Sigmoid colon (tissue), 7 donors: ENCODE measurements around the gene EIF4A2. TPM values are rescaled to one million over a fixed set of nuclear protein-coding genes. Genes with fewer than 3 reads are reported as not detected.

Experiments used
- DNase-seq: peaks from one replicate; pipeline ENCODE4 v3.0.0-alpha.2; 2019
- H3K27ac ChIP-seq, 4 donors: fragments of 200-600 bp; sonication (generic); one replicate each; pipeline ENCODE4 v1.5.1; 2016 to 2019; ENCODE audit warnings: mild to moderate bottlenecking in 1 of 4
- H3K27me3 ChIP-seq, 3 donors: fragments of 200-600 bp; sonication (generic); one replicate each; pipeline ENCODE4 v1.5.1; 2019; ENCODE audit warnings: mild to moderate bottlenecking in 1 of 3
- H3K36me3 ChIP-seq, 4 donors: fragments of 200-600 bp; sonication (generic); one replicate each; pipeline ENCODE4 v1.5.1; 2016 to 2019
- H3K4me1 ChIP-seq, 4 donors: fragments of 200-600 bp; sonication (generic); one replicate each; pipeline ENCODE4 v1.5.1; 2017 to 2019
- H3K4me3 ChIP-seq, 4 donors: fragments of 200-600 bp; sonication (generic); one replicate each; pipeline ENCODE4 v1.5.1; 2017 to 2019; ENCODE audit warnings: mild to moderate bottlenecking in 2 of 4, moderate library complexity in 1 of 4
- H3K9me3 ChIP-seq, 4 donors: fragments of 200-600 bp in 3 of 4; sonication (generic) in 3 of 4; one replicate each; pipeline versions ENCODE4 v1.5.1 to v1.6.1; 2013 to 2019
- CTCF ChIP-seq, 4 experiments: fragments of 450-650 bp in 3 of 4; fragments of 200-600 bp in 1 of 4; IDR thresholded peaks; one replicate each; pipeline ENCODE4 v1.5.1; 2016 to 2019; ENCODE audit warnings: antibody characterized with exemption in 4 of 4, mild to moderate bottlenecking in 3 of 4, moderate library complexity in 2 of 4
- EP300 ChIP-seq, 4 donors: sonication (generic); formaldehyde crosslinking; IDR thresholded peaks; one replicate each; pipeline ENCODE4 v1.6.1; 2017; ENCODE audit warnings: antibody characterized with exemption in 4 of 4
- POLR2A ChIP-seq, 2 donors: fragments of 450-650 bp; IDR thresholded peaks; one replicate each; pipeline ENCODE4 v1.6.1; 2016; ENCODE audit warnings: antibody characterized with exemption in 2 of 2, mild to moderate bottlenecking in 2 of 2, moderate library complexity in 2 of 2
- POLR2AphosphoS5 ChIP-seq, 4 donors: sonication (generic); formaldehyde crosslinking; IDR thresholded peaks; one replicate each; pipeline ENCODE4 v1.6.1; 2017; ENCODE audit warnings: antibody characterized with exemption in 4 of 4
- WGBS, 2 donors: extraction: QIAGEN DNeasy Blood & Tissue Kit; methylation state at CpG; one replicate each; pipeline ENCODE4 v1.1.7; 2013; 5-methylcytosine and 5-hydroxymethylcytosine counted together
- intact Hi-C: fragments of 100-400 bp; cut with DNase I; formaldehyde crosslinking; loops from one replicate; pipeline ENCODE4 v1.15.1; 2023
- polyA plus RNA-seq, 3 donors: library from polyadenylated mRNA; stranded (reverse); fragments of 200-250 nt; gene quantifications; one replicate each; pipeline ENCODE4 v1.2.3, GENCODE V29; 2013
- total RNA-seq, 4 donors: library from RNA; depleted of rRNA; stranded (reverse); fragments of >200 nt; gene quantifications; one replicate each; pipeline ENCODE4 v1.1.0, GENCODE V29; 2016
- donor health status: healthy with polysubstance abuse.
- donor health status: Bipolar disorder and iron deficiency.
- donor health status: healthy.

Gene EIF4A2
- total and polyA plus RNA-seq, 7 donors: 305 to 1,010 (median 632) TPM

GRCh38 chr3:186757686-186758220 is 25.6 kb upstream of the EIF4A2 start:
- TF ChIP-seq POLR2A (IDR thresholded peaks at IDR 0.05): no peak
- TF ChIP-seq POLR2AphosphoS5 (IDR thresholded peaks at IDR 0.05): no peak
- no peak for TF ChIP-seq CTCF (IDR thresholded peaks at IDR 0.05)
- no peak for TF ChIP-seq EP300 (IDR thresholded peaks at IDR 0.05)
- Histone ChIP-seq H3K9me3 (no peaks in the 10 kb centered on the region), H3K4me1 (no peaks in the 10 kb centered on the region), H3K27me3 (no peaks in the 10 kb centered on the region), H3K27ac (no peak overlapping the region), H3K4me3 (no peak overlapping the region), H3K36me3 (no peaks in the 10 kb centered on the region)
- no peak for DNase-seq
- WGBS, 2 donors: 84 to 87% methylated on average over 8 of the region's 8 CpGs
- intact Hi-C loops: no loop called here

GRCh38 chr3:186759231-186759930 is 24.0 kb upstream of the EIF4A2 start:
- Histone ChIP-seq H3K4me3 (no peak overlapping the region), H3K36me3 (no peaks in the 10 kb centered on the region), H3K4me1 (no peaks in the 10 kb centered on the region), H3K9me3 (no peaks in the 10 kb centered on the region), H3K27me3 (no peaks in the 10 kb centered on the region), H3K27ac (no peak overlapping the region)
- intact Hi-C loops: no loop called here
- no peak for TF ChIP-seq POLR2AphosphoS5 (IDR thresholded peaks at IDR 0.05)
- no peak for TF ChIP-seq POLR2A (IDR thresholded peaks at IDR 0.05)
- no peak for TF ChIP-seq CTCF (IDR thresholded peaks at IDR 0.05)
- no peak for TF ChIP-seq EP300 (IDR thresholded peaks at IDR 0.05)
- WGBS, 2 donors: 89 to 90% methylated on average over 11 of the region's 11 CpGs
- DNase-seq: no peak

GRCh38 chr3:186760141-186760833 is 23.1 kb upstream of the EIF4A2 start:
- 93 to 94% methylated on average over 10 of the region's 10 CpGs for WGBS, 2 donors
- no peak for TF ChIP-seq POLR2AphosphoS5 (IDR thresholded peaks at IDR 0.05)
- TF ChIP-seq EP300 (IDR thresholded peaks at IDR 0.05): no peak
- TF ChIP-seq CTCF (IDR thresholded peaks at IDR 0.05): no peak
- no peak for TF ChIP-seq POLR2A (IDR thresholded peaks at IDR 0.05)
- H3K4me1 ChIP-seq: no peaks in the 10 kb centered on the region
- H3K27me3 ChIP-seq: no peaks in the 10 kb centered on the region
- H3K27ac ChIP-seq: no peak overlapping the region
- no peak for DNase-seq
- no peak overlapping the region for H3K4me3 ChIP-seq
- H3K36me3 ChIP-seq: no peaks in the 10 kb centered on the region
- intact Hi-C loops: no loop called here
- H3K9me3 ChIP-seq: no peaks in the 10 kb centered on the region

- no peaks in the 10 kb centered on the region for H3K9me3 ChIP-seq
- TF ChIP-seq CTCF (IDR thresholded peaks at IDR 0.05): no peak
- no peak for TF ChIP-seq POLR2AphosphoS5 (IDR thresholded peaks at IDR 0.05)
- no peak for TF ChIP-seq POLR2A (IDR thresholded peaks at IDR 0.05)
These were observed 22.4 kb upstream of the EIF4A2 start for GRCh38 chr3:186760897-186761447.

More at GRCh38 chr3:186760897-186761447, 22.4 kb upstream of the EIF4A2 start:
- Histone ChIP-seq H3K4me1 (no peaks in the 10 kb centered on the region), H3K27me3 (no peaks in the 10 kb centered on the region), H3K4me3 (no peak overlapping the region), H3K27ac (no peak overlapping the region), H3K36me3 (no peaks in the 10 kb centered on the region)
- WGBS, 2 donors: 53 to 87% methylated on average over 8 of the region's 8 CpGs
- intact Hi-C loops: no loop called here
- no peak for DNase-seq
